Ovary (tissue), 9 donors: ENCODE data around the gene TAB2. TPM values are rescaled to one million over a fixed set of nuclear protein-coding genes. Genes with fewer than 3 reads are reported as not detected.

Source experiments
- DNase-seq, 5 donors: peaks; one replicate each; pipeline ENCODE4 v3.0.0-alpha.2; 2019 to 2020
- H3K27ac ChIP-seq, 2 donors: fragments of 200-600 bp; one replicate each; pipeline versions ENCODE4 v1.5.1 to v1.8.0; 2019 to 2022
- H3K27me3 ChIP-seq: fragments of 200-600 bp; one replicate; pipeline ENCODE4 v1.8.0; 2022
- H3K36me3 ChIP-seq: fragments of 200-600 bp; sonication (generic); one replicate; pipeline ENCODE4 v1.5.1; 2019
- H3K4me1 ChIP-seq: one replicate; pipeline ENCODE4 v1.8.1; 2013; ENCODE audit warnings: mild to moderate bottlenecking, moderate library complexity; ENCODE audit not compliant: insufficient read depth
- H3K4me3 ChIP-seq: fragments of 200-600 bp; sonication (generic); one replicate; pipeline ENCODE4 v1.5.1; 2017
- H3K9me3 ChIP-seq, 2 donors: fragments of 200-600 bp in 1 of 2; sonication (generic) in 1 of 2; one replicate each; pipeline versions ENCODE4 v1.5.1 to v1.8.1; 2013 to 2019; ENCODE audit warnings: mild to moderate bottlenecking in 1 of 2, moderate library complexity in 1 of 2
- EP300 ChIP-seq: sonication (generic); formaldehyde crosslinking; IDR thresholded peaks from one replicate; pipeline ENCODE4 v1.6.1; 2017; ENCODE audit warnings: antibody characterized with exemption
- POLR2A ChIP-seq: fragments of 450-650 bp; IDR thresholded peaks from one replicate; pipeline ENCODE4 v1.6.1; 2017; ENCODE audit warnings: antibody characterized with exemption, mild to moderate bottlenecking, moderate library complexity
- WGBS, 3 donors: extraction: QIAGEN DNeasy Blood & Tissue Kit in 1 of 3; methylation state at CpG; one replicate each; pipeline versions ENCODE4 v1.1.5 to v1.1.7; 2013 to 2017; 5-methylcytosine and 5-hydroxymethylcytosine counted together
- intact Hi-C, 4 donors: fragments of 100-400 bp; cut with DNase I; formaldehyde crosslinking; loops; one replicate each; pipeline versions ENCODE4 v1.11.0 to v1.15.1; 2022 to 2023
- polyA plus RNA-seq, 2 donors: library from polyadenylated mRNA; stranded (reverse); fragments of 200-250 nt in 1 of 2; fragments of 350-450 nt in 1 of 2; fragmentation: Illumina TruSeq in 1 of 2; extraction: RNeasy Lipid Tissue Mini Kit (QIAGEN cat#74804) in 1 of 2; gene quantifications; one replicate each; pipeline ENCODE4 v1.2.3, GENCODE V29; 2013 to 2014
- total RNA-seq, 7 donors: library from RNA; depleted of rRNA in 2 of 7; stranded (reverse); fragments of >200 nt in 2 of 7; fragmentation: NEBNext Ultra II Directional in 3 of 7; extraction: Animal tissue kit (Norgen Biotek cat#: 25700) in 3 of 7; gene quantifications; one replicate each; pipeline versions ENCODE4 v1.1.0 to v1.2.4, GENCODE V29; 2016 to 2023
- TF ChIP-seq, protein P1 (sequence below), 3 donors: fragments of 450-650 bp in 2 of 3; fragments of 200-600 bp in 1 of 3; IDR thresholded peaks; one replicate each; pipeline versions ENCODE4 v1.5.1 to v1.8.0; 2016 to 2022; ENCODE audit warnings: antibody characterized with exemption in 3 of 3, mild to moderate bottlenecking in 1 of 3
- donor health status: DM: no; HTN: no; CAD: no; lungs with moderate emphysema.
- donor health status: DM: no; HTN: no; CAD: no.
- donor health status: Bipolar disorder and iron deficiency.
- donor health status: DM: yes; HTN: yes; CAD: no.
- donor health status: DM: no; HTN: no; CAD: no.
- donor health status: DM: yes; HTN: yes; CAD: no.

The TAB2 gene
- total and polyA plus RNA-seq, 9 donors = 39.6 to 75.9 (median 62.6) TPM

DNA sequence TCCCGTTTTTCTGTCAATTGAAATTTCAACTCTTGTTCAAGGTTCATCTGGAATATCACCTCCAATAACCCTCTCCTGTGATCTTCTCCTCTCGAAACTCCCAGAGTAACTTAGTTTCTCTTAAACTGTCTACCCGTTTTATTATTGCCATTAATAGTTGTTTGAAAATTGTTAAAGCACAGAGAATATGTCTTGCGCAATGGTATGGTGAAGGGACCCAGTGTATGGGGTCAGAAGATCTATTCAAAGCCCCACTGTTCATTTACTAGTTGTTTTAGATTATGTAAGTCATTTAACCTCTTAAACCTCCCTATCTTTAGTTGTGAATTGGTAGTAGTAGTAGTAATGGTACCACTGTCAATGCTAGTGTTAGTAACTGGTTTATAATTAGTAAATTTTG lies 6.2 kb upstream of the TAB2 start:
- Histone ChIP-seq H3K27ac (no peak overlapping the region), H3K9me3 (no peaks in the 10 kb centered on the region), H3K4me3 (no peak overlapping the region), H3K4me1 (no peaks in the 10 kb centered on the region), H3K36me3 (no peaks in the 10 kb centered on the region), H3K27me3 (no peaks in the 10 kb centered on the region)
- no peak for DNase-seq
- intact Hi-C loops = loop anchor here in 1 of 4 donors (10.0 kb wide), 1 partner anchor 226 kb away; no protein-coding TSS in a partner anchor
- TF ChIP-seq, protein P1, sequence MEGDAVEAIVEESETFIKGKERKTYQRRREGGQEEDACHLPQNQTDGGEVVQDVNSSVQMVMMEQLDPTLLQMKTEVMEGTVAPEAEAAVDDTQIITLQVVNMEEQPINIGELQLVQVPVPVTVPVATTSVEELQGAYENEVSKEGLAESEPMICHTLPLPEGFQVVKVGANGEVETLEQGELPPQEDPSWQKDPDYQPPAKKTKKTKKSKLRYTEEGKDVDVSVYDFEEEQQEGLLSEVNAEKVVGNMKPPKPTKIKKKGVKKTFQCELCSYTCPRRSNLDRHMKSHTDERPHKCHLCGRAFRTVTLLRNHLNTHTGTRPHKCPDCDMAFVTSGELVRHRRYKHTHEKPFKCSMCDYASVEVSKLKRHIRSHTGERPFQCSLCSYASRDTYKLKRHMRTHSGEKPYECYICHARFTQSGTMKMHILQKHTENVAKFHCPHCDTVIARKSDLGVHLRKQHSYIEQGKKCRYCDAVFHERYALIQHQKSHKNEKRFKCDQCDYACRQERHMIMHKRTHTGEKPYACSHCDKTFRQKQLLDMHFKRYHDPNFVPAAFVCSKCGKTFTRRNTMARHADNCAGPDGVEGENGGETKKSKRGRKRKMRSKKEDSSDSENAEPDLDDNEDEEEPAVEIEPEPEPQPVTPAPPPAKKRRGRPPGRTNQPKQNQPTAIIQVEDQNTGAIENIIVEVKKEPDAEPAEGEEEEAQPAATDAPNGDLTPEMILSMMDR (IDR thresholded peaks at IDR 0.05) = no peak
- no peak for TF ChIP-seq EP300
- no peak for TF ChIP-seq POLR2A
- 80 to 95% (median 85%) methylated on average over 4 of the region's 4 CpGs for WGBS, 3 donors

DNA sequence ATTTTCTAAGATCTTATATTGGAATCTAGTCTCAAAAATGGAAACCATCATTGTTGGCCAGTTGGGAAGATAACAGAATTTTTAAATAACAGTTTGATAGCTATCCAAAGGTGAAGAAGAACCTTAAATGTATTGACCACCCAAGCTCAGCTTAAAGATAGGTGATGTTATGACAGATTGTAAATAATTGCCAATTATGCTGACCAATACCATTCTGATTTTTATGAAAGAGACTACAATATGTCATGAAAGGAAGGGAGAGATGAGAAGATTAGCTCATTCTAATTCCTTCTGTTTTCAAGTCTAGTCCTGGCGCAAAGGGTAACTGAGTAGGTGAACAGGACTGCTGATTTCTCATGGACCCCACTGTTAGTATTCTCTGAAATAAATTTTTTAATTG lies 5.7 kb upstream of the TAB2 start:
- DNase-seq = no peak
- Histone ChIP-seq H3K27ac (no peak overlapping the region), H3K4me3 (no peak overlapping the region), H3K9me3 (no peaks in the 10 kb centered on the region), H3K36me3 (no peaks in the 10 kb centered on the region), H3K27me3 (no peaks in the 10 kb centered on the region), H3K4me1 (no peaks in the 10 kb centered on the region)
- TF ChIP-seq POLR2A (no peak), EP300 (no peak)
- TF ChIP-seq, protein P1 (IDR thresholded peaks at IDR 0.05) = no peak
- 89 to 96% (median 93%) methylated on average over 1 of the region's 1 CpG for WGBS, 3 donors
- intact Hi-C loops = loop anchor here in 1 of 4 donors (10.0 kb wide), 1 partner anchor 227 kb away; no protein-coding TSS in a partner anchor

DNA sequence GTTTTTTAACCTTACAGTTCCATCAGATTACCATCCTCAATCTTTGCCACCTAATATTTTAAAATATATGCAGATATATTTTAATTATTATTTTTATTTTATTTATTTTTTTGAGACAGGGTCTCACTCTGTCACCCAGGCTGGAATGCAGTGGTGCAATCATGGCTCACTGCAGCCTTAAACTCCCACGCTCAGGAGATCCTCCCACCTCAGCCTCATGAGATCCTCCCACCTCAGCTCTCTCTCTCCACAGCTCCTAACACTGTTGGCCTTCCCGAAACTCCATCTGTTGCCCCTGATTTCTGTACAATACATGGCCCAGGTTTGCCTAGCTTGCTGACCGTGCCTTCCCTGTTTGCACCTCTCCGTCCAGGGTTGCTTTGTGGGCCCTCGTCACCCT lies 4.4 kb upstream of the TAB2 start:
- intact Hi-C loops = loop anchor here in 1 of 4 donors (10.0 kb wide), 1 partner anchor 228 kb away; no protein-coding TSS in a partner anchor
- TF ChIP-seq, protein P1 (IDR thresholded peaks at IDR 0.05) = no peak
- TF ChIP-seq EP300 (no peak), POLR2A (no peak)
- no peak for DNase-seq
- no peaks in the 10 kb centered on the region for H3K9me3 ChIP-seq
- no peak overlapping the region for H3K4me3 ChIP-seq
- H3K27me3 ChIP-seq = no peaks in the 10 kb centered on the region
- no peaks in the 10 kb centered on the region for H3K4me1 ChIP-seq
- H3K27ac ChIP-seq = no peak overlapping the region
- H3K36me3 ChIP-seq = no peaks in the 10 kb centered on the region
- 56 to 64% (median 62%) methylated on average over 5 of the region's 5 CpGs for WGBS, 3 donors

DNA sequence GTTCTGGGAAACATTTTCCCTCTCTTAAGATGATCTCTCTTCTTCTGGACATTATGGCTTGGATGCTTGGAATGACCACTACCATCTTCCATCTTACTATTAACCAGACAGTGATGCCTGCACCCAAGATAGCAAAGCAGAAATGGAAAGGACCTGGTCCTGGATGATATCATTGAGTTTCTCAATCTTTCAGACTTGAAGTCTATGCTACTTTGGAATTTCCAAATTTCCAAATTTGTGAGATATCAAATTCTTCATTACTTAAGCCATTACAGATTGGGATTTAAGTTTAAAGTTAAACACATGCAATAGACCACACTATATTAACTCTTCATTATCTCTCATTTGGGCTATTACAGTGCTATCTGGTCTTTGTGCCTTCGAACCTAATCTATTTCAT lies 3.7 kb upstream of the TAB2 start:
- no peak overlapping the region for H3K27ac ChIP-seq
- H3K27me3 ChIP-seq = no peaks in the 10 kb centered on the region
- TF ChIP-seq POLR2A = no peak
- TF ChIP-seq, protein P1 (IDR thresholded peaks at IDR 0.05) = no peak
- WGBS, 3 donors = 91 to 93% (median 91%) methylated on average over 1 of the region's 1 CpG
- H3K9me3 ChIP-seq = no peaks in the 10 kb centered on the region
- no peaks in the 10 kb centered on the region for H3K36me3 ChIP-seq
- H3K4me3 ChIP-seq = no peak overlapping the region
- intact Hi-C loops = loop anchor here in 1 of 4 donors (10.0 kb wide), 1 partner anchor 229 kb away; no protein-coding TSS in a partner anchor
- DNase-seq = no peak
- H3K4me1 ChIP-seq = no peaks in the 10 kb centered on the region
